HepG2 (cell line): Measurements from ENCODE around the gene C12orf42.

ENCODE experiments used
- EP300 ChIP-seq, 3 experiments: sonication (generic) in 1 of 3; formaldehyde crosslinking in 1 of 3; IDR thresholded peaks; 2 replicates each; pipeline versions ENCODE4 v1.5.1 to v1.6.1; 2011 to 2020; ENCODE audit warnings: low read depth in 2 of 3, low read length in 2 of 3, borderline replicate concordance in 1 of 3, improper control_type of control experiment in 1 of 3, mild to moderate bottlenecking in 1 of 3, missing genetic modification reagents in 1 of 3, moderate library complexity in 1 of 3
- KAT2B ChIP-seq: fragments of 150-350 bp; IDR thresholded peaks from 2 replicates; pipeline ENCODE4 v1.6.1; 2014; ENCODE audit warnings: low read depth, low read length, borderline replicate concordance
- NFE2L1 ChIP-seq: sonication (generic); formaldehyde crosslinking; IDR thresholded peaks from 2 replicates; pipeline ENCODE4 v1.4.0; 2020; ENCODE audit warnings: missing genetic modification reagents, mild to moderate bottlenecking, borderline replicate concordance

GRCh38 chr12:103444983-103445382 is 50.8 kb downstream of the C12orf42 start:
- TF ChIP-seq NFE2L1 (CRISPR knock-in tag) = no peak
- no peak for TF ChIP-seq KAT2B
- TF ChIP-seq EP300 (IDR thresholded peaks at IDR 0.05; ENCODE audit: low read depth in 2 of 2, low read length in 2 of 2) = no peak
- no peak for TF ChIP-seq EP300 (CRISPR knock-in tag; IDR thresholded peaks at IDR 0.05; ENCODE audit: borderline replicate concordance)
